Hypothalamus (tissue), 51 donors: ENCODE results near the gene TMEM126A.
"Not testable (repeated sequence)": the region's sequence is repeated elsewhere in the genome, so short reads cannot be mapped to it uniquely, and the experiment has no call there.

ENCODE experiments used
- DNase-seq, 51 donors: peaks; one replicate each; lab custom pipeline; 2025; lab: John Stamatoyannopoulos, UW

Gene TMEM126A

GRCh38 chr11:85656777-85657176 is 9.0 kb downstream of the TMEM126A start:
- no peak for DNase-seq

GRCh38 chr11:85658180-85658579 is 10.4 kb downstream of the TMEM126A start:
- DNase-seq = no peak

GRCh38 chr11:85661972-85662664 is 14.4 kb downstream of the TMEM126A start:
- DNase-seq = no peak

- no peak for DNase-seq
Observed at GRCh38 chr11:85663080-85663752, 15.4 kb downstream of the TMEM126A start.

- DNase-seq = peak in 49 of 51 donors; percentile 17 to 83 (median 64)
Observed at GRCh38 chr11:85663753-85664614, 16.2 kb downstream of the TMEM126A start.

- peak; percentile 50 to 96 (median 87) for DNase-seq
Observed at GRCh38 chr11:85664615-85665481, 17.1 kb downstream of the TMEM126A start, which contains the start of gene CREBZF. CREBZF (minus strand) TSS chr11:85665129; CDS start chr11:85664875, 254 bp downstream.

- DNase-seq = peak in 1 of 51 donors; percentile 24
Observed at GRCh38 chr11:85665733-85666132, 18.0 kb downstream of the TMEM126A start.

GRCh38 chr11:85666687-85667086 is 18.9 kb downstream of the TMEM126A start:
- no peak for DNase-seq

- no peak for DNase-seq
Observed at GRCh38 chr11:85668157-85668556, 20.4 kb downstream of the TMEM126A start.

- not testable (repeated sequence) for DNase-seq
Observed at GRCh38 chr11:85670949-85671663, 23.3 kb downstream of the TMEM126A start.

- no peak for DNase-seq
Observed at GRCh38 chr11:85672105-85672902, 24.5 kb downstream of the TMEM126A start.

GRCh38 chr11:85673393-85673792 is 25.6 kb downstream of the TMEM126A start:
- DNase-seq = no peak

GRCh38 chr11:85679576-85679975 is 31.8 kb downstream of the TMEM126A start:
- no peak for DNase-seq

GRCh38 chr11:85680897-85681296 is 33.1 kb downstream of the TMEM126A start:
- DNase-seq = no peak

GRCh38 chr11:85682330-85683305 is 34.9 kb downstream of the TMEM126A start:
- peak in 49 of 51 donors; percentile 5 to 77 (median 47) for DNase-seq

- DNase-seq = peak in 10 of 51 donors; percentile 3 to 47 (median 17)
Observed at GRCh38 chr11:85685125-85685819, 37.5 kb downstream of the TMEM126A start.
